ENCODE results near the gene ATP6V0B. TPM values are rescaled to one million over a fixed set of nuclear protein-coding genes. Genes with fewer than 3 reads are reported as not detected.
A peak's percentile ranks its signal among the peaks of the same experiment; 100 is the strongest.

ATP6V0B gene
- total and polyA plus RNA-seq, 2 of the 13 experiments (the other 11 are each of a cell fraction or from before 2014, with no cell fraction given), result 157 to 161 TPM

DNA sequence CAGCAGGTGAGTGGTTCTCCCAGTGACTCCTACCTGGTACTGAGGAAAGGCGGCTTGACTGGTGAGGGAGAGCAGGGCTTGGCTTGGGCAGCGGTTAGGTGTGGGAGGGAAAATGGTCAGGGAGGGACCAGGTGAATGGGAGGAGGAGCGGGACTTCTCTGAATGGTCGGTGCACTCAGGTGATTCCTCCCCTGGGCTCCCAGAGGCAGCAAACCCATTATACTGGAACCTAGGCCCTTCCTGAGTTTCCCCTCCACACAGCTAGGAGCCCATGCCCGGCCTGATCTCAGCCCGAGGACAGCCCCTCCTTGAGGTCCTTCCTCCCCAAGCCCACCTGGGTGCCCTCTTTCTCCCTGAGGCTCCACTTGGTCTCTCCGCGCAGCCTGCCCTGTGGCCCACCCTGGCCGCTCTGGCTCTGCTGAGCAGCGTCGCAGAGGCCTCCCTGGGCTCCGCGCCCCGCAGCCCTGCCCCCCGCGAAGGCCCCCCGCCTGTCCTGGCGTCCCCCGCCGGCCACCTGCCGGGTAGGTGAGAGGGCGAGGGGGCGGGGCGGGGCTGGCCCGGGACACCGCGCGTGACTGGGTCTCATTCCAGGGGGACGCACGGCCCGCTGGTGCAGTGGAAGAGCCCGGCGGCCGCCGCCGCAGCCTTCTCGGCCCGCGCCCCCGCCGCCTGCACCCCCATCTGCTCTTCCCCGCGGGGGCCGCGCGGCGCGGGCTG, 38.9 kb upstream of the ATP6V0B start:
- DNase-seq (ENCODE audit: low spot score), result no peak
- FAIRE-seq, result no peak
- POLR2A ChIA-PET, result interaction anchor here (1.3 to 4.3 kb wide), 5 partner anchors 12 to 172 kb away, joined by 5 to 38 read pairs (median 8); partner anchors contain the start of genes ATP6V0B, DPH2, IPO13 and SLC6A9
- peaks cover 39% of the 10 kb centered on the region for H3K4me1 ChIP-seq (ENCODE audit: insufficient read depth, low read length)
- BruUV-seq (replicated peaks), result no TSS peak
- H3K4me3 ChIP-seq (replicated peaks in 1 of 3; ENCODE audit: insufficient read depth in 1 of 3, low read depth in 2 of 3, low read length in 3 of 3), result peak overlapping the region; percentile 50 to 84 (median 61)
- peak overlapping the region; percentile 27 for H3K27ac ChIP-seq (ENCODE audit: extremely low read length, insufficient read depth, low read length)
- H2AFZ ChIP-seq (ENCODE audit: low read length), result no peak overlapping the region
- no peaks in the 10 kb centered on the region for H3K9me3 ChIP-seq (ENCODE audit: low read length)
- H3K4me2 ChIP-seq (ENCODE audit: low read depth, low read length), result peak overlapping the region; percentile 99
- H3K9ac ChIP-seq (ENCODE audit: insufficient read depth, low read depth, low read length), result peak overlapping the region; percentile 49
- H3K27me3 ChIP-seq (ENCODE audit: control insufficient read depth in 1 of 2, insufficient read depth in 2 of 2, low read length in 2 of 2), result no peaks in the 10 kb centered on the region
- H3K36me3 ChIP-seq (replicated peaks in 1 of 2; ENCODE audit: control insufficient read depth in 1 of 2, insufficient read depth in 2 of 2, low read length in 2 of 2), result no peaks in the 10 kb centered on the region
- in situ Hi-C loops (cut with HindIII; ENCODE audit: extremely low pct_ligation_motif_present, low pct_unique_long_range_greater_than_20kb) (no loop called here), intact Hi-C loops (cut with micrococcal nuclease; ENCODE audit: unreplicated experiment) (loop anchor here (1.0 to 10.0 kb wide), 2 partner anchors 10 to 99 kb away; partner anchors contain the start of genes IPO13 and SLC6A9)
- no peaks in the 10 kb centered on the region for H4K20me1 ChIP-seq (ENCODE audit: insufficient read depth, low read length)
- no peaks in the 10 kb centered on the region for H3K79me2 ChIP-seq (ENCODE audit: insufficient read depth, low read length)
- ATAC-seq, result peak; percentile 8
- WGBS (ENCODE audit: low lambda C conversion rate), result 5% methylated on average over 6 of the region's 48 CpGs
- CTCF ChIA-PET (ENCODE audit: low intra/inter-chr PET ratio, low total read pairs), result interaction anchor here (4.6 kb wide), 1 partner anchor 172 kb away, joined by 44 read pairs; no protein-coding TSS in a partner anchor
- TF ChIP-seq KAT8 (CRISPR knock-in tag; IDR thresholded peaks at IDR 0.05) (no peak), CHCHD3 (CRISPR knock-in tag; IDR thresholded peaks at IDR 0.05) (0 out of 2 replicates have a peak, but pooled peaks have one; percentile 9), PAWR (CRISPR knock-in tag; IDR thresholded peaks at IDR 0.05; ENCODE audit: borderline replicate concordance) (no peak), ZNF776 (CRISPR knock-in tag; IDR thresholded peaks at IDR 0.05) (peak; percentile 32; the same call in 1 of the 2 replicates), MEIS2 (CRISPR knock-in tag; IDR thresholded peaks at IDR 0.05) (0 out of 2 replicates have a peak, but pooled peaks have one; percentile 1), ZSCAN25 (CRISPR knock-in tag; IDR thresholded peaks at IDR 0.05) (peak; percentile 18; the same call in 1 of the 2 replicates), ZNF629 (CRISPR knock-in tag; conservative IDR thresholded peaks at IDR 0.05) (peak; percentile 36), HHEX (CRISPR knock-in tag; IDR thresholded peaks at IDR 0.05) (no peak), ZSCAN29 (CRISPR knock-in tag; conservative IDR thresholded peaks at IDR 0.05) (0 out of 2 replicates have a peak, but pooled peaks have one; percentile 4), ZNF263 (CRISPR knock-in tag; IDR thresholded peaks at IDR 0.05) (peak; percentile 81), ZNF331 (CRISPR knock-in tag; IDR thresholded peaks at IDR 0.05) (no peak), WIZ (CRISPR knock-in tag; IDR thresholded peaks at IDR 0.05) (0 out of 2 replicates have a peak, but pooled peaks have one; percentile 13), ZEB1 (IDR thresholded peaks at IDR 0.05; ENCODE audit: insufficient replicate concordance, low read depth) (peak; percentile 68), JUNB (CRISPR knock-in tag; IDR thresholded peaks at IDR 0.05; ENCODE audit: borderline replicate concordance) (no peak), HNRNPK (IDR thresholded peaks at IDR 0.05; ENCODE audit: low read depth, low read length, poor library complexity, severe bottlenecking) (no peak), SRY (CRISPR knock-in tag; IDR thresholded peaks at IDR 0.05) (no peak)
- TF ChIP-seq, protein P1, sequence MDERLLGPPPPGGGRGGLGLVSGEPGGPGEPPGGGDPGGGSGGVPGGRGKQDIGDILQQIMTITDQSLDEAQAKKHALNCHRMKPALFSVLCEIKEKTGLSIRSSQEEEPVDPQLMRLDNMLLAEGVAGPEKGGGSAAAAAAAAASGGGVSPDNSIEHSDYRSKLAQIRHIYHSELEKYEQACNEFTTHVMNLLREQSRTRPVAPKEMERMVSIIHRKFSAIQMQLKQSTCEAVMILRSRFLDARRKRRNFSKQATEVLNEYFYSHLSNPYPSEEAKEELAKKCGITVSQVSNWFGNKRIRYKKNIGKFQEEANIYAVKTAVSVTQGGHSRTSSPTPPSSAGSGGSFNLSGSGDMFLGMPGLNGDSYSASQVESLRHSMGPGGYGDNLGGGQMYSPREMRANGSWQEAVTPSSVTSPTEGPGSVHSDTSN (CRISPR knock-in tag; IDR thresholded peaks at IDR 0.05), result no peak
- TF ChIP-seq, protein P2, sequence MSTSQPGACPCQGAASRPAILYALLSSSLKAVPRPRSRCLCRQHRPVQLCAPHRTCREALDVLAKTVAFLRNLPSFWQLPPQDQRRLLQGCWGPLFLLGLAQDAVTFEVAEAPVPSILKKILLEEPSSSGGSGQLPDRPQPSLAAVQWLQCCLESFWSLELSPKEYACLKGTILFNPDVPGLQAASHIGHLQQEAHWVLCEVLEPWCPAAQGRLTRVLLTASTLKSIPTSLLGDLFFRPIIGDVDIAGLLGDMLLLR (CRISPR knock-in tag; IDR thresholded peaks at IDR 0.05), result 0 out of 2 replicates have a peak, but pooled peaks have one; percentile 25
- TF ChIP-seq, protein P3, sequence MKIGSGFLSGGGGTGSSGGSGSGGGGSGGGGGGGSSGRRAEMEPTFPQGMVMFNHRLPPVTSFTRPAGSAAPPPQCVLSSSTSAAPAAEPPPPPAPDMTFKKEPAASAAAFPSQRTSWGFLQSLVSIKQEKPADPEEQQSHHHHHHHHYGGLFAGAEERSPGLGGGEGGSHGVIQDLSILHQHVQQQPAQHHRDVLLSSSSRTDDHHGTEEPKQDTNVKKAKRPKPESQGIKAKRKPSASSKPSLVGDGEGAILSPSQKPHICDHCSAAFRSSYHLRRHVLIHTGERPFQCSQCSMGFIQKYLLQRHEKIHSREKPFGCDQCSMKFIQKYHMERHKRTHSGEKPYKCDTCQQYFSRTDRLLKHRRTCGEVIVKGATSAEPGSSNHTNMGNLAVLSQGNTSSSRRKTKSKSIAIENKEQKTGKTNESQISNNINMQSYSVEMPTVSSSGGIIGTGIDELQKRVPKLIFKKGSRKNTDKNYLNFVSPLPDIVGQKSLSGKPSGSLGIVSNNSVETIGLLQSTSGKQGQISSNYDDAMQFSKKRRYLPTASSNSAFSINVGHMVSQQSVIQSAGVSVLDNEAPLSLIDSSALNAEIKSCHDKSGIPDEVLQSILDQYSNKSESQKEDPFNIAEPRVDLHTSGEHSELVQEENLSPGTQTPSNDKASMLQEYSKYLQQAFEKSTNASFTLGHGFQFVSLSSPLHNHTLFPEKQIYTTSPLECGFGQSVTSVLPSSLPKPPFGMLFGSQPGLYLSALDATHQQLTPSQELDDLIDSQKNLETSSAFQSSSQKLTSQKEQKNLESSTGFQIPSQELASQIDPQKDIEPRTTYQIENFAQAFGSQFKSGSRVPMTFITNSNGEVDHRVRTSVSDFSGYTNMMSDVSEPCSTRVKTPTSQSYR (CRISPR knock-in tag; IDR thresholded peaks at IDR 0.05; ENCODE audit: borderline replicate concordance), result 0 out of 2 replicates have a peak, but pooled peaks have one; percentile 21

All from HepG2 (cell line).